MCF 10A (cell line): Measurements from ENCODE around the gene PTAFR. TPM values are rescaled to one million over a fixed set of nuclear protein-coding genes. Genes with fewer than 3 reads are reported as not detected.
A peak's percentile ranks its signal among the peaks of the same experiment; 100 is the strongest.

Source experiments
- BruUV-seq: library from RNA; stranded (reverse); fragments of 400-500 nt; replicated peaks from 2 replicates; lab custom pipeline; 2021; lab: Mats Ljungman, UMichigan
- CTCF ChIA-PET: fragments of 300-600 bp; sonication (Branson Sonifier 250); formaldehyde crosslinking; extraction: SDS; loops from one replicate; lab custom pipeline; 2021; ENCODE audit warnings: antibody characterized with exemption, inconsistent platforms; lab: Yijun Ruan, JAX
- POLR2A ChIA-PET: fragments of 300-600, 350-650 bp; sonication (Branson Sonifier 250); formaldehyde crosslinking; extraction: SDS; loops from one replicate; lab custom pipeline; 2020; ENCODE audit warnings: antibody characterized with exemption, inconsistent platforms; lab: Yijun Ruan, JAX
- DNase-seq: peaks from one replicate; pipeline ENCODE4 v3.0.0-alpha.2; 2018; ENCODE audit not compliant: unreplicated experiment
- H3K27ac Mint-ChIP-seq: one replicate; pipeline ENCODE4 v1.8.0; 2022; ENCODE audit warnings: mild to moderate bottlenecking, low read depth, mixed read lengths; ENCODE audit not compliant: unreplicated experiment
- H3K27me3 Mint-ChIP-seq: one replicate; pipeline ENCODE4 v1.8.0; 2022; ENCODE audit warnings: mixed read lengths; ENCODE audit not compliant: insufficient read depth, unreplicated experiment
- H3K36me3 Mint-ChIP-seq: one replicate; pipeline ENCODE4 v1.8.0; 2022; ENCODE audit warnings: mild to moderate bottlenecking, moderate library complexity, mixed read lengths; ENCODE audit not compliant: insufficient read depth, unreplicated experiment
- H3K4me1 Mint-ChIP-seq: one replicate; pipeline ENCODE4 v1.8.0; 2022; ENCODE audit warnings: mixed read lengths; ENCODE audit not compliant: insufficient read depth, unreplicated experiment
- H3K4me3 Mint-ChIP-seq: one replicate; pipeline ENCODE4 v1.8.0; 2022; ENCODE audit warnings: mild to moderate bottlenecking, moderate library complexity, mixed read lengths; ENCODE audit not compliant: unreplicated experiment
- H3K9me3 Mint-ChIP-seq: one replicate; pipeline ENCODE4 v1.8.0; 2022; ENCODE audit warnings: mixed read lengths; ENCODE audit not compliant: unreplicated experiment
- CTCF ChIP-seq: fragments of 200-600 bp; IDR thresholded peaks from one replicate; pipeline ENCODE4 v1.8.0; 2022; ENCODE audit warnings: antibody characterized with exemption, mild to moderate bottlenecking; ENCODE audit not compliant: unreplicated experiment
- intact Hi-C: fragments of 100-400 bp; cut with micrococcal nuclease; formaldehyde crosslinking; loops from 2 replicates; pipeline ENCODE4 v1.14.1; 2022
- total RNA-seq: library from RNA; stranded (reverse); gene quantifications from 2 replicates; pipeline ENCODE4 v1.2.3, GENCODE V29; 2022

The PTAFR gene
- total RNA-seq, 1 experiment from 2014 or later = 1.6 TPM

- Mint-ChIP-seq H3K36me3 (no peaks in the 10 kb centered on the region), H3K9me3 (no peaks in the 10 kb centered on the region), H3K4me3 (no peak overlapping the region), H3K27ac (no peak overlapping the region), H3K27me3 (no peaks in the 10 kb centered on the region), H3K4me1 (peaks cover 18% of the 10 kb centered on the region)
- ChIA-PET CTCF (interaction anchor here (1.2 kb wide), 1 partner anchor 45 kb away, joined by 3 read pairs; no protein-coding TSS in a partner anchor), POLR2A (interaction anchor here (0.7 to 2.1 kb wide), 6 partner anchors 9 to 49 kb away, joined by 3 to 8 read pairs (median 3); partner anchors contain the start of gene EYA3)
- intact Hi-C loops = no loop called here
- BruUV-seq = no TSS peak
- no peak for TF ChIP-seq CTCF
- DNase-seq = peak; percentile 47
Observed at GRCh38 chr1:28136922-28137613, 39.4 kb downstream of the PTAFR start.

GRCh38 chr1:28136169-28136921 is 40.1 kb downstream of the PTAFR start:
- TF ChIP-seq CTCF = no peak
- no peaks in the 10 kb centered on the region for H3K27me3 Mint-ChIP-seq
- POLR2A ChIA-PET = interaction anchor here (0.7 to 2.1 kb wide), 11 partner anchors 10 to 73 kb away, joined by 3 to 8 read pairs (median 3); partner anchors contain the start of gene EYA3
- H3K4me1 Mint-ChIP-seq = peaks cover 18% of the 10 kb centered on the region
- CTCF ChIA-PET = interaction anchor here (0.5 to 1.2 kb wide), 7 partner anchors 13 to 791 kb away, joined by 3 to 5 read pairs (median 3); no protein-coding TSS in a partner anchor
- H3K27ac Mint-ChIP-seq = no peak overlapping the region
- intact Hi-C loops = no loop called here
- BruUV-seq = no TSS peak
- no peak overlapping the region for H3K4me3 Mint-ChIP-seq
- H3K36me3 Mint-ChIP-seq = no peaks in the 10 kb centered on the region
- no peaks in the 10 kb centered on the region for H3K9me3 Mint-ChIP-seq
- no peak for DNase-seq

DNA sequence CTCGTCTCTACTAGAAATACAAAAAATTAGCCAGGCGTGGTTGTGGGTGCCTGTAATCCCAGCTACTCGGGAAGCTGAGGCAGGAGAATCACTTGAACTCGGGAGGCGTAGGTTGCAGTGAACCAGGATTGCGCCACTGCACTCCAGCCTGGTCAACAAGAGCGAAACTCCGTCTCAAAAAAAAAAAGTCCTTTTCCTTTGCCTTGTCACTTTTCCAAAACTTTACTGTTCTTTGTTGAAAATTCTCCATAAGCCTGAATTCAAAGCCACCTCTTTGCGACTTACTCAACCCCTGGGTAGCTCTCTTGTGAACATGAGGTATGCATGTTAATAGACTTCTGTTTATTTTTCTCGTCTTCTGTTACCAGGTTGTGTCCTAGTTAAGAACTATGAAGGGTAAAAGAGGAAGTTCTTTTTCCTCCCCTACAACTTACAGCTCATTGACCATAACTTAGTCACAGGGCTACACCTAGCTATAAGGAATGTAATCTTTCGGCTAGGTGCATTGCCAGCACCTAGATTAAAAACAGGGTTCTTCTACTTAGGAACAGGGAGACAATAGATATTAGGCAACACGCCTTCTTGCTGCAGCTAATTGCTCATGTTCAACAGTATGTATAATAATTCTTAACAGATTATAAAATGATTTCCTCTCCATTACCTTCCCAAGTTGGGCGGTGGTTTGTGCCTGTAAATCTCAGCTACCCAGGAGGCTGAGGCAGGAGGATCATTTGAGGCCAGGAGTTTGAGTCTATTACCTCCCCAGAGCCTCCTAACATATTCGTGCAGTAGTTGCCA is 40.9 kb downstream of the PTAFR start:
- Mint-ChIP-seq H3K4me1 (peaks cover 18% of the 10 kb centered on the region), H3K27me3 (no peaks in the 10 kb centered on the region), H3K4me3 (no peak overlapping the region), H3K9me3 (no peaks in the 10 kb centered on the region), H3K36me3 (no peaks in the 10 kb centered on the region), H3K27ac (no peak overlapping the region)
- intact Hi-C loops = loop anchor here (1.0 kb wide), 1 partner anchor 21 kb away; no protein-coding TSS in a partner anchor
- ChIA-PET POLR2A (interaction anchor here (0.7 to 2.1 kb wide), 13 partner anchors 9 to 753 kb away, joined by 3 to 8 read pairs (median 3); partner anchors contain the start of gene EYA3), CTCF (interaction anchor here (0.5 to 1.2 kb wide), 7 partner anchors 12 to 791 kb away, joined by 3 to 5 read pairs (median 4); no protein-coding TSS in a partner anchor)
- no peak for TF ChIP-seq CTCF
- BruUV-seq = no TSS peak
- peak; percentile 51 for DNase-seq
